Mammary epithelial cell (primary cell): Measurements from ENCODE around the gene GOLT1B.

Experiments
- EZH2 ChIP-seq: IDR thresholded peaks from 2 replicates; pipeline ENCODE4 v1.6.1; 2012; ENCODE audit warnings: low read length, inconsistent platforms, borderline replicate concordance
- TF ChIP-seq, protein P1 (sequence below), 2 donors: IDR thresholded peaks in 1 of 2; conservative IDR thresholded peaks in 1 of 2; 2 replicates each; pipeline ENCODE4 v1.5.1; 2011 to 2012; ENCODE audit warnings: inconsistent platforms in 2 of 2, low read length in 2 of 2, mild to moderate bottlenecking in 2 of 2, control low read depth in 1 of 2, low read depth in 1 of 2; ENCODE audit not compliant: insufficient read depth in 1 of 2; ENCODE audit errors: extremely low read depth in 1 of 2

DNA sequence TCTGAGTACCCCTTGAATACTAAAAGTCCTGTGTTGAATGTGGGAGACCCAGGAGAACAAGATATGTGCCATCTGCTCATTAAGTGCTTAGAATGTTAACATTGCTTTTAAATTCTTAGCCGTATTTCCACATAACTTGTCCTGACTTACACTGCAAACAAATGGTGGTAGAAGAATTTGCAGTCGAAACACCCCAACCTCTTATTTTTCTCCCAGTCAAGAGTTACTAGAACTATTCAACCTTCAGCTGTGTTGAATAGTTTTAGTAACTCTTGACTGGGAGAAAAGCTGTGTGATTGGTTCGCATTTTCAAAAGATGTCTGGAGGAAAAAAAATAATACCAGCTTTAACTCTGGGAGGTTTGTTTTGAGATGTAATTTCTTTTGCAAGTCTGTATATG lies 16.9 kb downstream of the GOLT1B start:
- TF ChIP-seq, protein P1, sequence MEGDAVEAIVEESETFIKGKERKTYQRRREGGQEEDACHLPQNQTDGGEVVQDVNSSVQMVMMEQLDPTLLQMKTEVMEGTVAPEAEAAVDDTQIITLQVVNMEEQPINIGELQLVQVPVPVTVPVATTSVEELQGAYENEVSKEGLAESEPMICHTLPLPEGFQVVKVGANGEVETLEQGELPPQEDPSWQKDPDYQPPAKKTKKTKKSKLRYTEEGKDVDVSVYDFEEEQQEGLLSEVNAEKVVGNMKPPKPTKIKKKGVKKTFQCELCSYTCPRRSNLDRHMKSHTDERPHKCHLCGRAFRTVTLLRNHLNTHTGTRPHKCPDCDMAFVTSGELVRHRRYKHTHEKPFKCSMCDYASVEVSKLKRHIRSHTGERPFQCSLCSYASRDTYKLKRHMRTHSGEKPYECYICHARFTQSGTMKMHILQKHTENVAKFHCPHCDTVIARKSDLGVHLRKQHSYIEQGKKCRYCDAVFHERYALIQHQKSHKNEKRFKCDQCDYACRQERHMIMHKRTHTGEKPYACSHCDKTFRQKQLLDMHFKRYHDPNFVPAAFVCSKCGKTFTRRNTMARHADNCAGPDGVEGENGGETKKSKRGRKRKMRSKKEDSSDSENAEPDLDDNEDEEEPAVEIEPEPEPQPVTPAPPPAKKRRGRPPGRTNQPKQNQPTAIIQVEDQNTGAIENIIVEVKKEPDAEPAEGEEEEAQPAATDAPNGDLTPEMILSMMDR (conservative IDR thresholded peaks at IDR 0.05 in 1 of 2, IDR thresholded peaks at IDR 0.05 in 1 of 2; ENCODE audit: extremely low read depth in 1 of 2, insufficient read depth in 1 of 2, low read depth in 1 of 2, low read length in 2 of 2), result no peak
- no peak for TF ChIP-seq EZH2
